ENCODE measurements around the gene PIK3CB. TPM values are rescaled to one million over a fixed set of nuclear protein-coding genes. Genes with fewer than 3 reads are reported as not detected.
A peak's percentile ranks its signal among the peaks of the same experiment; 100 is the strongest.

PIK3CB gene
- total and polyA plus RNA-seq, 2 of the 8 experiments (the other 6 are each of a cell fraction or from before 2014, with no cell fraction given), result 8.3 to 35.2 TPM

DNA sequence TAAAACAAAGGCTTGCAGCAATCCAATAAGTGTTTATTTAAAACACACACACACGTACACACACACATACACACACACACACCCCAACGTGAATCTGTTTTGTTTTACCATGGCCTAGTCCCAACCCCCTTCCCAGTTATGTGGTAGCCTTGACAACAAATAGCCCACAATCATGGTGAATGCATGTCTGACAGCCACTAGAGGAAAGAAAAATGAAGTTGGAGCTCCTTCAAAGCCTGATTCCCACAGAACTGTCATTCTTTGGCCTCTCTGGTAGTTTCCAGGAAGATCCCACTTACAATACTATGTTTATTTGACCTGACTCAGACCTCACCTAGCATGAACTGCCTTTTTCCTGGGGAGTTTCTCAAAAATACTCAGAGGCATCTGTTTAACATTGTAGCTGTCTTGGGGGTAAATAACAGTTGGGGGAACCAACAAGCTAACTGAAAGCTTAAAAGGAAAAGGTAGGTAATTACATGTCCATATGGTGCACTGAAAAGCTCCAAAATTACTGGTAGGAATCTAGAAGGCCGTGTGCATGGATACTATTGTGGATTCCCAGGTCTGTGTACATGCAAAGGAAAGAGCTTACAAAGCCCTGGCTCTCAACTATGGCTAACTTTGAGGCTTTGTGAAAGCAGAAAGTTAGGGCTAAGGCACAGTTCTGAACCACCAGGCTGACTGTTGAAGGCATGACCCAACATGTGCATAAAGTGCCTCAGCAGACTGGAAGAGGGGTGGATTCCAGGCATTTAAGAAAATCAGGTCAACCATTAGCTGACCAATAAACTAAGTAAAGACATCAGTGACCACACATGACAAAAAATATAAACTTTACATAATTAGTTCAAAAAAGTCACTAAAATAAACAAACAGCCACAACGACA is 160.8 kb downstream of the PIK3CB start:
- Histone ChIP-seq H4K8ac (ENCODE audit: extremely low read depth, insufficient read depth, low read length) (no peak overlapping the region), H2BK5ac (ENCODE audit: low read depth, low read length) (0 out of 2 replicates have a peak overlapping the region, but pooled peaks have one; percentile 20), H3K56ac (replicated peaks; ENCODE audit: insufficient read length, low read depth, low read length) (no peak overlapping the region), H3K14ac (ENCODE audit: insufficient read length) (no peak overlapping the region), H3K79me1 (ENCODE audit: low read depth, low read length) (no peaks in the 10 kb centered on the region), H3K9ac (replicated peaks in 1 of 4; ENCODE audit: extremely low read depth in 1 of 4, low read depth in 3 of 4, low read length in 3 of 4) (peak overlapping the region in 1 of 4 experiments; percentile 38; a peak in 1 of 7 replicates), H2BK12ac (ENCODE audit: low read depth, low read length) (no peak overlapping the region), H2AFZ (ENCODE audit: low read length) (no peak overlapping the region), H2BK15ac (ENCODE audit: low read length) (no peak overlapping the region), H3K36me3 (ENCODE audit: control insufficient read depth in 2 of 4, insufficient read depth in 4 of 4, low read length in 3 of 4) (peaks cover 0 to 11% (median 4%) of the 10 kb centered on the region in 4 experiments; a peak in 3 of 8 replicates), H3K9me3 (ENCODE audit: insufficient read depth in 2 of 2, low read depth in 1 of 2, low read length in 1 of 2) (no peaks in the 10 kb centered on the region), H3K4me1 (replicated peaks in 1 of 4; ENCODE audit: control insufficient read depth in 3 of 4, insufficient read depth in 4 of 4, low read length in 3 of 4) (peaks cover 0 to 3% (median 0%) of the 10 kb centered on the region in 4 experiments; a peak in 1 of 7 replicates), H3K79me2 (ENCODE audit: control insufficient read depth in 1 of 2, insufficient read depth in 2 of 2, low read length in 2 of 2) (no peaks in the 10 kb centered on the region), H3K23ac (ENCODE audit: insufficient read length) (no peak overlapping the region), H3K23me2 (ENCODE audit: low read depth, low read length) (no peaks in the 10 kb centered on the region; the same call in 1 of the 2 replicates), H2BK120ac (replicated peaks; ENCODE audit: low read depth, low read length) (no peak overlapping the region), H3K4ac (replicated peaks; ENCODE audit: insufficient read length, low read depth, low read length) (no peak overlapping the region), H2BK20ac (ENCODE audit: low read length) (no peak overlapping the region), H2AK5ac (ENCODE audit: low read depth, low read length) (no peak overlapping the region), H4K91ac (replicated peaks; ENCODE audit: insufficient read length, low read length) (no peak overlapping the region), H3K4me3 (ENCODE audit: extremely low read depth in 1 of 4, insufficient read depth in 2 of 4, low read depth in 3 of 4, low read length in 4 of 4) (no peak overlapping the region), H4K5ac (ENCODE audit: insufficient read length, low read depth, low read length) (no peak overlapping the region), H3K27ac (ENCODE audit: low read depth, low read length) (peak overlapping the region; percentile 46; the same call in 1 of the 2 replicates), H3K27me3 (replicated peaks in 1 of 4; ENCODE audit: control insufficient read depth in 3 of 4, extremely low read depth in 1 of 4, insufficient read depth in 3 of 4, low read length in 3 of 4) (no peaks in the 10 kb centered on the region), H4K20me1 (replicated peaks in 1 of 2; ENCODE audit: control insufficient read depth in 1 of 2, insufficient read depth in 2 of 2, low read length in 2 of 2) (no peaks in the 10 kb centered on the region), H3K18ac (ENCODE audit: extremely low read depth, low read length) (no peak overlapping the region), H3K4me2 (ENCODE audit: insufficient read depth in 1 of 2, low read depth in 2 of 2, low read length in 2 of 2) (no peak overlapping the region)
- DNase-seq (ENCODE audit: low read depth in 1 of 2, low spot score in 2 of 2) (no peak), FAIRE-seq (no peak)
- POLR2A ChIA-PET (ENCODE audit: partially characterized antibody), result interaction anchor here (0.6 kb wide), 1 partner anchor 262 kb away, joined by 4 read pairs; no protein-coding TSS in a partner anchor
- WGBS, 2 experiments (ENCODE audit: extremely low coverage in 1 of 2, insufficient coverage in 1 of 2, insufficient read length in 1 of 2, insufficient replicate concordance in 2 of 2, low coverage in 1 of 2, low lambda C conversion rate in 2 of 2, missing lambda C conversion rate in 1 of 2), result 80% methylated on average over 4 of the region's 4 CpGs; no CpG with 5 or more reads in 1 of the 2 experiments
- CTCF ChIA-PET (ENCODE audit: partially characterized antibody), result interaction anchor here (0.9 to 1.7 kb wide), 4 partner anchors 16 to 249 kb away, joined by 3 to 7 read pairs (median 4); no protein-coding TSS in a partner anchor
- TF ChIP-seq TAF7 (optimal IDR thresholded peaks at IDR 0.05; ENCODE audit: borderline replicate concordance, low read depth, low read length), result no peak
- TF ChIP-seq POLR2A (IDR thresholded peaks at IDR 0.05; ENCODE audit: control extremely low read depth in 1 of 2, low read depth in 2 of 2, low read length in 2 of 2), result no peak
- TF ChIP-seq, protein P1, sequence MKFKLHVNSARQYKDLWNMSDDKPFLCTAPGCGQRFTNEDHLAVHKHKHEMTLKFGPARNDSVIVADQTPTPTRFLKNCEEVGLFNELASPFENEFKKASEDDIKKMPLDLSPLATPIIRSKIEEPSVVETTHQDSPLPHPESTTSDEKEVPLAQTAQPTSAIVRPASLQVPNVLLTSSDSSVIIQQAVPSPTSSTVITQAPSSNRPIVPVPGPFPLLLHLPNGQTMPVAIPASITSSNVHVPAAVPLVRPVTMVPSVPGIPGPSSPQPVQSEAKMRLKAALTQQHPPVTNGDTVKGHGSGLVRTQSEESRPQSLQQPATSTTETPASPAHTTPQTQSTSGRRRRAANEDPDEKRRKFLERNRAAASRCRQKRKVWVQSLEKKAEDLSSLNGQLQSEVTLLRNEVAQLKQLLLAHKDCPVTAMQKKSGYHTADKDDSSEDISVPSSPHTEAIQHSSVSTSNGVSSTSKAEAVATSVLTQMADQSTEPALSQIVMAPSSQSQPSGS (IDR thresholded peaks at IDR 0.05; ENCODE audit: low read length), result no peak
- no peak for TF ChIP-seq PHF8 (conservative IDR thresholded peaks at IDR 0.05; ENCODE audit: low read depth, low read length)
- no peak for TF ChIP-seq NANOG (IDR thresholded peaks at IDR 0.05; ENCODE audit: insufficient read depth, low read depth, low read length, poor library complexity, severe bottlenecking)
- TF ChIP-seq RXRA (IDR thresholded peaks at IDR 0.05; ENCODE audit: insufficient read depth, low read depth, low read length), result no peak
- no peak for TF ChIP-seq RNF2 (IDR thresholded peaks at IDR 0.05; ENCODE audit: borderline replicate concordance, low read depth, low read length, missing control alignments, poor library complexity, severe bottlenecking)
- no peak for TF ChIP-seq TAF1 (IDR thresholded peaks at IDR 0.05; ENCODE audit: low read depth, low read length)
- no peak for TF ChIP-seq GTF2F1 (IDR thresholded peaks at IDR 0.05; ENCODE audit: borderline replicate concordance, low read depth, low read length)
